Left lobe of liver (tissue), 2 donors: ENCODE data around the gene CNNM1. TPM values are rescaled to one million over a fixed set of nuclear protein-coding genes. Genes with fewer than 3 reads are reported as not detected.

ENCODE experiments used
- ATAC-seq: fragments of 200-7000 bp; cut with Tn5 transposase; one replicate; pipeline ENCODE4 v1.9.1; 2020; ENCODE audit warnings: mild to moderate bottlenecking, moderate library complexity
- DNase-seq: peaks from one replicate; pipeline ENCODE4 v3.0.0-alpha.2; 2020; ENCODE audit warnings: low spot score
- total RNA-seq: library from RNA; stranded (reverse); gene quantifications from one replicate; pipeline ENCODE4 v1.2.1, GENCODE V29; 2021
- donor health status: DM: no; HTN: no; CAD: no; lungs with moderate emphysema.
- donor health status: DM: no; HTN: yes; CAD: no.

The CNNM1 gene
- total RNA-seq, 1 donor from 2014 or later = 0.08 TPM

- peak; percentile 46 for ATAC-seq
- DNase-seq = no peak
These were observed 2.1 kb downstream of the CNNM1 start for GRCh38 chr10:99331207-99331803.

DNA sequence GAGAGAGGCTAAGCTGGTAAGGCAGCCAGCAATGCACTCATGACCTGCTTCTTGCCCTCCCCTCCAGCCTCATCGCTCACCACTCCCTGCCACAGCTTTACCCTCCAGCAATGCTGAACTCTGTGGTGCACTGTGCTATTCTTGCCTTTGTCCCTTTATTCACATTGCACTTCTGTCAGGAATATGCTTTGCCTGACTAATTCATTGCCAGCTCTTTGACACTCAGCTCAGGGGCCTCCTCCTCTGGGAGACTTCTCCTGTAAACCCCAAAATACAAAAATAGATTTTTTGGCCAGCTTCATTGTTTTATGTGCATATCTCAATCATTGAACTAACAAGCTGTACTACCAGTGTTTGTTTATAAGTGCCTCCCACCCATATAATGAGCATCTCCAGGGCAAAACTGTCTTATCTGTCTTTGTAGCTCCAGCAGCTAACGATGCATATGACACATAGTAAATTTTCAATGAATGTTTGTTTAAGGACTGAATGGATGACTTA is 8.2 kb downstream of the CNNM1 start:
- ATAC-seq (no peak), DNase-seq (no peak)

GRCh38 chr10:99337901-99338300 is 8.7 kb downstream of the CNNM1 start:
- DNase-seq (no peak), ATAC-seq (no peak)

- DNase-seq (no peak), ATAC-seq (no peak)
These were observed 9.9 kb downstream of the CNNM1 start for GRCh38 chr10:99339077-99339476.

DNA sequence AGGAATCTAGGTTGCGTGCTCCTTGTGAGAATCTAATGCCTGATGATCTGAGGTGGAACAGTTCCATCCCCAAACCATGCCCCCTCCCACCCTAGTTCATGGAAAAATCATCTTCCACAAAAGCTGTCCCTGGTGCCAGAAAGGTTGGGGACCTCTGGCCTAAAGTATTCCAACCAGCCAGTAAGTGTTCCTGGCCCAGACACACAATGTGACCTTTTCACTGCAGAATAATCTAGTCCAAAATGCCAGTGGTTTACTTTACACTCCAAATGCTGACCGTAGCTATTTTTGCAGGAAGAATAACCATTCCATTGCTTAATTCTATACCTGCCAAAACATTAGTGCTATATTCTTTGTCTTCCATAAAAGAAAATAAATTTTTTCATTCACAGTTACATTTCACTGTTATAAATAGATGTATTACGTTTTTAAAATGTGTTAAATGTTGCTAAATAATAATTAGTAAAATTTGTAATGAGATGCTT is 10.4 kb downstream of the CNNM1 start:
- ATAC-seq = no peak
- no peak for DNase-seq

GRCh38 chr10:99340650-99341049 is 11.5 kb downstream of the CNNM1 start:
- no peak for ATAC-seq
- DNase-seq = no peak

- no peak for DNase-seq
- ATAC-seq = no peak
These were observed 12.1 kb downstream of the CNNM1 start for GRCh38 chr10:99341248-99341647.

GRCh38 chr10:99341860-99342490 is 12.8 kb downstream of the CNNM1 start:
- ATAC-seq = no peak
- no peak for DNase-seq

GRCh38 chr10:99343262-99343661 is 14.1 kb downstream of the CNNM1 start:
- ATAC-seq (no peak), DNase-seq (no peak)

DNA sequence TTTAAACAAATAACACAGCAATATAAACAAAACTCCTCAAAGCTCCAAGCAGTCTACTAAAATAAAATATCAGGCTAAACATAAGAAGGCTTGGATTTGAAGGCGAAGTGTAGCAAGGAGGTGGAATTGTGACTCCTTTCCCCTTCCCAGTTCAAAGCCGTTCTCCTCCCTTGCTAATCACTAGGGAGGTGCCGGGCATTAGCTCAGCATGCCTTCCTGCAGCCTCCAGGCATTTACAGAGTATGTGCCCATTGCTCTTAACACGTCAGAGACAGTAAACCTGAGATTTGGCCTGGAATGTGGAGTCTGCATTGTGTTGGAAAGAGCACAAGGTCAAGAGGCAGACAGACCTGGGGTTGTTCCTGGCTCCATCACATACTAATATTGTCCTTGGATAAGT is 15.6 kb downstream of the CNNM1 start:
- no peak for ATAC-seq
- DNase-seq = no peak

DNA sequence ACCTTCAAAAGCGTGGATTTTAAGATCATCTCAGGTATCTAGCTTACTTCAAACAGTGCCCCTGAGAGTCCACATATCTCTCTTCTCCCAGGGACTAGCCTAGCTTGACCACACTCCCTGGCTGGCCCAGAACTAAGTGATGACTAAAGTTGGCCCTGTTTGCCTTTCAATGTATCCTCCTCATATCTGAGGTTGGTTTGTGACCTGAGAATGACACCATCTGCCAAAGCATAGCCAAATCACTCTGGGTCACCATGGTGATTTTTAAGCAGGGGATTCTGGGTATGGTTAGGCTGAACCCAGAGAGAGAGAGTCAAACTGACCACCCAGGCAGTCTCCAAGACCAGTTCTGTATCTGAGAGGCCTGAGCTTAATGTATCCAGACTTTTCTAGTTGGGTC is 16.2 kb downstream of the CNNM1 start:
- ATAC-seq (no peak), DNase-seq (no peak)

DNA sequence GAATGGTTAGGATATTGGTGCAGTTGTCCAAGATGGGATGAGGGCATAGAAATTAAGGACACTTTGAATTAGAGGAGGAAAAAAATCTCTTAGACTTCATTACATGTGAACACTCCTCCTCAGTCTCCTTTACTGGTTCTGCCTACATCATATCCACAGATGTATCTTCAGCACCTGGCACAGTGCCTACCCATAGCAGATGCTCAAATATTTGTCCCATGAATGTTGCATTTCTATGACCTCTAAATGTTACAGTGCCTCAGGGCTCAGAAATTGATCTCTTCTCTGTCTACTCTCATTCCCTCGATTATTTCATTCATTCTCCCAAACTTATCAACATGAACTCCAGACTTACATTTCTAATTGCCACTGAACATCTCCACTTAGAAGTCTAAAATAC is 17.1 kb downstream of the CNNM1 start:
- ATAC-seq = no peak
- no peak for DNase-seq

- no peak for DNase-seq
- ATAC-seq = no peak
These were observed 18.5 kb downstream of the CNNM1 start for GRCh38 chr10:99347672-99348071.

DNA sequence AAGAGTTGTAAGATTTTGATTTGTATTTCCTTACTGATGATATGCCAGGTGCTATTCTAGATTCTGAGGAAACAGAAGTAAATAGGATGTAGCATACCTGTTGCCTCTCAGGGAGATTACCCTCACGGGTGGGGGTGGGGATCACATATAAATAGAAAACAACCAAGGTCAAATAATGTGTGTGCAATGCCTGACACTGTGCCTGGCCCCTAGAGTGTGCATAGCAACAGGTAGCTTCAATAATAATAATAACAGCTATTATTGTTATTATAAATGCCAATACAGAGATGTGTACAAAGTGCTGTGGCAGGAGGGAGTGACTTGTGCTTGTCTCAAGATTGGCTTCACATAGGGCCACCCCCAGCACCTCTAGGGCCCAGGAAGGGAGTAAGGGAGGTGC is 24.0 kb downstream of the CNNM1 start:
- no peak for DNase-seq

DNA sequence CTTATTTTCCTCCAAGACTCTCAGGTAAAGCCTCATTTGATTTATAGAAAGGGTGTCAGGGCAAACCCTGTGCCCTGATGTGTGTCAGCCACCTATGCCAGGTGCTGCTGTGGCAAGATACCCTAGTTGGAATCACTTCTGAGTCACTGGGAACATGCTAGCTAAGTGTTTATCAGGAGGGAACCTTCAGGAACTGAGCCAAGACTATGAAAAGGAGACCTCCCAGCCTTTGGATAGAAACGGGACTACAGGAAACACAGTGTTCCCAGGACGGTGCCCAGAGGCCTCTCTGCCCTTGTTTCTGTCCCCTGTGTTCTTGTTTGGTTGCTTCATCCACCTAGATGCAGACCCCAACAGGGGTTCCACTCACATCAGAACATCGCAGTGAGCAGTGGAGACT is 28.5 kb downstream of the CNNM1 start:
- no peak for DNase-seq
- no peak for ATAC-seq

More for the DNA sequence above, 24.0 kb downstream of the CNNM1 start:
- ATAC-seq = no peak

- DNase-seq (no peak), ATAC-seq (no peak)
These were observed 28.9 kb downstream of the CNNM1 start for GRCh38 chr10:99358101-99358500.

DNA sequence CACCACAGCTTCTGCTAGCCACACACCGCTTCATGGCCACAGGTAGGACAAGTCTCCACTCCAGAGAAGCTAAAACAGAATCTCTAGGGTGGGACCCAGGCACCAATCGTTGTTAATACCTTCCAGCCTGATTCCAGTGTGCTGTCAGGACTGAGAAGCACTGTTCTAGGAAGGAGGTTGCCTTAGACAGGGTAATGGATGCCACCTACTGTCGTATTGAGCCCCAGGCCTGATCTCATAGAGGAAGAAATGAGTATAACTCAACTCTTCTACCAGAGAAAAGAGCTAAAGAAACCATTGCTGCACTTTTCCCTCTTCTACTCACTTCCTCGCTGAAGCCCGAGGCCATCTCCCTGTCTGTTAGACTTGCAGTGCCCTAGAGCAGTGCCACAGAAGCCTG is 31.8 kb downstream of the CNNM1 start:
- DNase-seq = no peak
- ATAC-seq = peak; percentile 61

DNA sequence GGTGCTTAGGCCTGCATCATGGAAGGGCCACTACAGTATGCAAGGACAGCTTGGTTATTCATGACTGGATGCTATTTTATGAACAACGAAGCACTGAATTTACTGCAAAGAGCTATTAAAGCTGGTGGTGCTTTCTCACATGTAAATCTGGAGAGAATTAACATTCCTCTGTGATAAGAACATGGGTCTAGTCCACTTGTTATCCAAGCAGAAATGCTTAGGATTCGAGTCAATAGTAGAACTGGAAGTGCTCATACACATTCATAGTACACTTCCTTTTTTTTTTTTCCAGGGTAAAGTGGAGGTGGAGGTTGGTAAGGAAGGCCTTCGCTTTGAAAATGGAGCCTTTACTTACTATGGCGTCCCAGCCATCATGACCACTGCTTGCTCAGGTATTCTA is 35.0 kb downstream of the CNNM1 start:
- ATAC-seq (no peak), DNase-seq (no peak)

DNA sequence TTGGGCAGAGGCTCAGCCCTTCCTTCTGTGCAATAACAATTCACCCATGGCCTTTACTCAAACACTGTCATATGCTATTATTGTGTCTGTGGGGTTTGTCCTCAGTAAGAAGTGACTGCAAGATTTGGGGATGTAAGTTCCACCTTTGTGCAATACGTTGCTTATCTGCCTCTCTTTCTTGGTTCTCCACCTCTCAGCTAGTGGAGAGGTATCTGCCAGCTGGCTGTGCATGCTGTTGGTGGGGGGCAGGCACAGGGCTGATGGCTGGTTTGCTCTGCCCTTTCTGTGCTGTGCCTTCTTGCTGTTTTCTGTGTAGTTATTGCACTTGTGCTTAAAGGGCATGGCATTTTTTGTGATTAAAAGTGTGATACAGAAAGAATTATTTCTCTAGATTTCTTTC is 36.2 kb downstream of the CNNM1 start:
- no peak for DNase-seq
- ATAC-seq = no peak

DNA sequence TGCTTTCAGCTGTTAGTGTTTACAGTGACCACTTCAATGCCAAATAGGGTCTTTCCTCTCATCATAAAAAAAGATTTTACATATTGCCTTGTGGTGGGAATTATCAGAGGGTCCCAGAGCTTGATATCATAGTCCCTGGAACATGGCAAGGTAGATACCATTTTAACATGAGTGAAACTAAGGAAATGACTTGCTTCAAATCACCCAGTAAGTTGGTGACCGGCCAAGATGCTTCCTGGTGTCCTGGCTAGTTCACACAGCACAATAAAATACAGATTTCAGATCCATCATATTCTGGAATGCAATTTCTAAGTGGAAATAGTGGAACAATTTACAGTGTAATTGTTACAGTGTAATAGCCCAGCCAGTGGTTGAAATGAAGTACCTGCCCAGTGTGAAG is 36.6 kb downstream of the CNNM1 start:
- DNase-seq (no peak), ATAC-seq (no peak)

DNA sequence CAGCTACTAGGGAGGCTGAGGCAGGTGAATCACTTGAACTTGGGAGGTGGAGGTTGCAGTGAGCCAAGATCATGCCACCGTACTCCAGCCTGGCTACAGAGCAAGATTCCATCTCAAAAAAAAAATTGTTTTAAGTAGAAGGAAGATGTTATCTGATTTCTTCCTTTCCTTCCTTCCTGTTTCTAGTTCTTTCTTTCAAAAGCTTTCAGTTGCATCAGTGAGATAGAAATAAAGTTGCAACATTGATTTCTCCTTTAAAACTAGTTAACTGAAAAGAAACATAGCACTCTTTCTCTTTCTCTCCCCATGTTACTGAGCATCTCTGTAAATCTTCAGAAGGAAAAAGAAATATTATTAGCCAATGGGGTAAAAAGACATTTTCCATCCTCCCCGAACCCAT is 37.5 kb downstream of the CNNM1 start:
- ATAC-seq (no peak), DNase-seq (no peak)

GRCh38 chr10:99368646-99369045 is 39.5 kb downstream of the CNNM1 start:
- no peak for DNase-seq
- no peak for ATAC-seq

- ATAC-seq (no peak), DNase-seq (no peak)
These were observed 40.0 kb downstream of the CNNM1 start for GRCh38 chr10:99369126-99369525.
